BE2C (cell line): Measurements from ENCODE around the gene TMEM132D.

Experiments
- DNase-seq: peaks from one replicate; pipeline ENCODE4 v3.0.0-alpha.2; 2020
- H3K27me3 ChIP-seq: fragments of 250-450 bp; sonication (Bioruptor Pico); 2 replicates; pipeline ENCODE4 v1.5.1; 2020; ENCODE audit warnings: mild to moderate bottlenecking
- H3K36me3 ChIP-seq: fragments of 250-450 bp; sonication (Bioruptor Pico); 2 replicates; pipeline ENCODE4 v1.5.1; 2020; ENCODE audit warnings: mild to moderate bottlenecking
- H3K4me1 ChIP-seq: fragments of 250-450 bp; sonication (Bioruptor Pico); 2 replicates; pipeline ENCODE4 v1.5.1; 2020
- H3K4me3 ChIP-seq: 2 replicates; pipeline ENCODE4 v1.5.1; 2011; ENCODE audit warnings: low read depth, low read length
- H3K9me3 ChIP-seq: fragments of 250-450 bp; sonication (Bioruptor Pico); 2 replicates; pipeline ENCODE4 v1.5.1; 2020
- CTCF ChIP-seq: IDR thresholded peaks from 2 replicates; pipeline ENCODE4 v1.5.1; 2012; ENCODE audit warnings: mild to moderate bottlenecking, low read depth, low read length

TMEM132D gene

DNA sequence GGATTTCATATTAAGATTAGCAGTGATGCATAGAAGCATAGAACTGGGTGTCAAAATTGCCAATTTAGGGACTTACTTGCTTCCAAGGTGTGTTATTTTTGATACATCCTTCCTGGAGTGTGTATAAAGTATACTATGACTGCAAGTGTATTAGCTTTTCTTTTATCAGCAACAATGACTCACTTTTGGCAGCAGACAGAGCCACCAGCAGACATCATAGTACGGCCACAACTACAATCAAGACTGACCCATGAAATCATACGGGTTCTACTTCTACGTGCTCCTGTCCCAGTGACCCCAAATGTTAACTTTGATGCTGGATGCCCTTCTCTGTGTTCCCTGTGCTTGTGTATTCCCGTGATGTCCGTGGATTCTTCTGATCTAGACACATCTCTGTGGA lies 443.9 kb downstream of the TMEM132D start:
- Histone ChIP-seq H3K4me1 (no peaks in the 10 kb centered on the region), H3K9me3 (no peaks in the 10 kb centered on the region; the same call in 1 of the 2 replicates), H3K4me3 (no peak overlapping the region), H3K27me3 (no peaks in the 10 kb centered on the region), H3K36me3 (no peaks in the 10 kb centered on the region)
- DNase-seq: no peak
- TF ChIP-seq CTCF: no peak

GRCh38 chr12:129446696-129447095 lies 457.1 kb downstream of the TMEM132D start:
- Histone ChIP-seq H3K4me1 (no peaks in the 10 kb centered on the region), H3K4me3 (no peak overlapping the region), H3K36me3 (no peaks in the 10 kb centered on the region), H3K27me3 (no peaks in the 10 kb centered on the region), H3K9me3 (no peaks in the 10 kb centered on the region)
- no peak for TF ChIP-seq CTCF
- no peak for DNase-seq

GRCh38 chr12:129440278-129440677 lies 463.5 kb downstream of the TMEM132D start:
- H3K27me3 ChIP-seq: no peaks in the 10 kb centered on the region
- no peaks in the 10 kb centered on the region for H3K4me1 ChIP-seq
- no peaks in the 10 kb centered on the region for H3K36me3 ChIP-seq
- peaks cover 3% of the 10 kb centered on the region for H3K9me3 ChIP-seq
- no peak for TF ChIP-seq CTCF
- no peak for DNase-seq
- no peak overlapping the region for H3K4me3 ChIP-seq

DNA sequence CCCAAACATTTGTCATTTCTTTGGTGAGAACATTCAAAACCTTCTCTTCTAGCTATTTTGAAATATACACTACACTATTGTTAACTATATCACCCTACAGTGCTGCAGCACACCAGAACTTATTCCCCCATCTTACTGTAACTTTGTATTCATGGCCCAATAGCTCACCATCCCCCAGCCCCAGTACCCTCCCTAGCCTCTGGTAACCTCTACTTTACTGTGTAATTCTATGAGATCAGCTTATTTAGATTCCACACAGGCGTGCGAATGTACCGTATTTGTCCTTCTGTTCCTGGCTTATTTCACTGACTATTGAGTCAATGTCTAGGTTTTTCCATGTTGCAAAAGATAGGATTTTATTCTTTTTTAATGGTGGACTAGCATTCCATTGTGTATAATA lies 469.0 kb downstream of the TMEM132D start:
- Histone ChIP-seq H3K4me3 (no peak overlapping the region), H3K27me3 (no peaks in the 10 kb centered on the region), H3K36me3 (no peaks in the 10 kb centered on the region), H3K4me1 (no peaks in the 10 kb centered on the region), H3K9me3 (peaks cover 3% of the 10 kb centered on the region)
- TF ChIP-seq CTCF: no peak
- no peak for DNase-seq

- Histone ChIP-seq H3K36me3 (no peaks in the 10 kb centered on the region), H3K27me3 (no peaks in the 10 kb centered on the region), H3K9me3 (no peaks in the 10 kb centered on the region; the same call in 1 of the 2 replicates), H3K4me3 (no peak overlapping the region), H3K4me1 (no peaks in the 10 kb centered on the region)
- no peak for TF ChIP-seq CTCF
- no peak for DNase-seq
These were observed 475.4 kb downstream of the TMEM132D start for GRCh38 chr12:129428240-129428936.

DNA sequence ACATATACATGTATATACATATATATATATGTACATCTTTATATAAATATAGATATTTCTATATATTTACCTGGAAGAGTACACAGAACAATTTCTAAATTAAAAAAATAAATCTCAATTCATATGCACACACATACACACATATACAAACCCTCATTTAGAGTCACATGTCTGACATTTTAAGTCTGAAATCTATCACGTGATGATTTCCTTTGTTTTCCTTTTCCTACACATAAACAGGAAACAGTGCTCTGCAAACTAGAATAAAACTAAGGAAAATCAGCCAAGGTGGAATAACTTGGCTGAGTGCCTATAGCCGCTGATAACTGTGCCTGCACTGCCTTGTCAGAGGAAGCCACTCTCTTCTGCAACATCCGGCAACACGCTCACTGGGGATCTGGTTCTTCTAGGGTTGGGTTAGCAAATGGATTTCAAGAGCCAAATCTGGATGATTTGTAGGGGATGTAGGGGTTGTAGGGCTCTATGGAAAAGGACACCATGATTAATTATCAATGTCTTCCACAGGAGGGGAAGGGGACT lies 480.7 kb downstream of the TMEM132D start:
- Histone ChIP-seq H3K4me1 (no peaks in the 10 kb centered on the region), H3K36me3 (no peaks in the 10 kb centered on the region), H3K27me3 (no peaks in the 10 kb centered on the region), H3K9me3 (no peaks in the 10 kb centered on the region), H3K4me3 (no peak overlapping the region)
- DNase-seq: no peak
- no peak for TF ChIP-seq CTCF
